HepG2 (cell line): ENCODE measurements around the gene JPT1. TPM values are rescaled to one million over a fixed set of nuclear protein-coding genes. Genes with fewer than 3 reads are reported as not detected.

Experiments used
- NCOA2 ChIP-seq: sonication (generic); formaldehyde crosslinking; IDR thresholded peaks from 2 replicates; pipeline ENCODE4 v1.8.0; 2022; ENCODE audit warnings: inconsistent platforms
- ZNF251 ChIP-seq: sonication (generic); formaldehyde crosslinking; IDR thresholded peaks from 2 replicates; pipeline ENCODE4 v1.9.0; 2021; ENCODE audit warnings: mild to moderate bottlenecking, missing genetic modification reagents
- polyA plus RNA-seq, 8 experiments: library from polyadenylated mRNA; depleted of rRNA in 3 of 8; stranded (reverse) in 7 of 8; unstranded in 1 of 8; fragments of >200 nt; fragmentation: Illumina TruSeq in 4 of 8; extraction: Trizol in 4 of 8; gene quantifications; 2 replicates each; pipeline versions ENCODE4 v1.2.1 to v1.2.3, GENCODE V29; 2011 to 2016; ENCODE audit warnings: low read depth in 4 of 8, missing spikeins in 1 of 8, mixed read lengths in 1 of 8; ENCODE audit not compliant: insufficient read depth in 1 of 8
- total RNA-seq, 5 experiments: library from RNA; depleted of rRNA; stranded (reverse); fragments of >200 nt; fragmentation: Illumina TruSeq; extraction: Trizol; gene quantifications; 2 replicates each; pipeline ENCODE4 v1.2.3, GENCODE V29; 2016; ENCODE audit warnings: low read depth in 1 of 5
- TF ChIP-seq, protein P1 (sequence below): sonication (generic); formaldehyde crosslinking; IDR thresholded peaks from 2 replicates; pipeline ENCODE4 v1.4.0; 2020; ENCODE audit warnings: missing genetic modification reagents, borderline replicate concordance
- TF ChIP-seq, protein P2 (sequence below): sonication (generic); formaldehyde crosslinking; IDR thresholded peaks from 2 replicates; pipeline ENCODE4 v1.5.0; 2020; ENCODE audit warnings: mild to moderate bottlenecking, missing genetic modification reagents, borderline replicate concordance
- TF ChIP-seq, protein P3 (sequence below): sonication (generic); formaldehyde crosslinking; IDR thresholded peaks from 2 replicates; pipeline ENCODE4 v1.4.0; 2020; ENCODE audit warnings: missing genetic modification reagents
- TF ChIP-seq, protein P4 (sequence below): conservative IDR thresholded peaks from 2 replicates; pipeline ENCODE4 v1.6.1; 2018; ENCODE audit warnings: missing genetic modification reagents
- TF ChIP-seq, protein P5 (sequence below): sonication (generic); formaldehyde crosslinking; IDR thresholded peaks from 2 replicates; pipeline ENCODE4 v1.4.0; 2020; ENCODE audit warnings: mild to moderate bottlenecking, missing genetic modification reagents
- TF ChIP-seq, protein P6 (sequence below): IDR thresholded peaks from 2 replicates; pipeline ENCODE4 v1.6.1; 2016; ENCODE audit warnings: missing compliant biosample characterization, missing genetic modification reagents, borderline replicate concordance

JPT1 gene
- total and polyA plus RNA-seq, 2 of the 13 experiments (the other 11 are each of a cell fraction or from before 2014, with no cell fraction given), result 43.3 to 256 TPM

DNA sequence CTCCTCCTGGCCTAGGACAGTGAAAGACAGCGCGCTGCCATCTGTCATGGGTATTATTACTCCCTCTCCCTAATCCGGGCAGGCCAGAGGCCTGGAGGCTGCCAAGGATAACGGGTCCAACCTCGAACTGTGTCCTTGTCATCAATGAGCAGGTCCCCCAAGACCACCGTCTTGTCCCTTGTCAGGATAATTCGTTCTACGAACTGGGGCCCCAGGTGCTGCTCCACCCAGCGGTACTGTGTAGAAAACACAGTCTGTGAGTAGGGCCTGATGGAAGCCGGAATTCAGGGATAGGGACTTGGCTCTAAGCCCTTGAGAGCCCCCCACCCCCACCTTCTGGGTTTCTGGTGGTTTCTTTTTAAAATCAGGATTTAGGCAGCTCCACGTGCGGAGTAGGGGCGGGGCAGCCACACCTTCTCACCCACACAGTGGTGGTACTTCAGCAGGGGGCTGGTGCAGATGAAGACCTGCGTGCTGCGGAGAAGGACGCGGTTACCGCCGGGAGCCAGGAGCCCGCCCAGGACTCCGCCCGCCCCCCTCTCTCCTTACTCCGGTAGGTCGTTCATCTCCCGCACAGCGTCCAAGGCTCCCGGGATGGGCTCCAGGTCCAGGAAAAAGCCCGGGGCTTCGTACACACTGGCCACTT is 23.6 kb downstream of the JPT1 start (continued):
- TF ChIP-seq, protein P1, sequence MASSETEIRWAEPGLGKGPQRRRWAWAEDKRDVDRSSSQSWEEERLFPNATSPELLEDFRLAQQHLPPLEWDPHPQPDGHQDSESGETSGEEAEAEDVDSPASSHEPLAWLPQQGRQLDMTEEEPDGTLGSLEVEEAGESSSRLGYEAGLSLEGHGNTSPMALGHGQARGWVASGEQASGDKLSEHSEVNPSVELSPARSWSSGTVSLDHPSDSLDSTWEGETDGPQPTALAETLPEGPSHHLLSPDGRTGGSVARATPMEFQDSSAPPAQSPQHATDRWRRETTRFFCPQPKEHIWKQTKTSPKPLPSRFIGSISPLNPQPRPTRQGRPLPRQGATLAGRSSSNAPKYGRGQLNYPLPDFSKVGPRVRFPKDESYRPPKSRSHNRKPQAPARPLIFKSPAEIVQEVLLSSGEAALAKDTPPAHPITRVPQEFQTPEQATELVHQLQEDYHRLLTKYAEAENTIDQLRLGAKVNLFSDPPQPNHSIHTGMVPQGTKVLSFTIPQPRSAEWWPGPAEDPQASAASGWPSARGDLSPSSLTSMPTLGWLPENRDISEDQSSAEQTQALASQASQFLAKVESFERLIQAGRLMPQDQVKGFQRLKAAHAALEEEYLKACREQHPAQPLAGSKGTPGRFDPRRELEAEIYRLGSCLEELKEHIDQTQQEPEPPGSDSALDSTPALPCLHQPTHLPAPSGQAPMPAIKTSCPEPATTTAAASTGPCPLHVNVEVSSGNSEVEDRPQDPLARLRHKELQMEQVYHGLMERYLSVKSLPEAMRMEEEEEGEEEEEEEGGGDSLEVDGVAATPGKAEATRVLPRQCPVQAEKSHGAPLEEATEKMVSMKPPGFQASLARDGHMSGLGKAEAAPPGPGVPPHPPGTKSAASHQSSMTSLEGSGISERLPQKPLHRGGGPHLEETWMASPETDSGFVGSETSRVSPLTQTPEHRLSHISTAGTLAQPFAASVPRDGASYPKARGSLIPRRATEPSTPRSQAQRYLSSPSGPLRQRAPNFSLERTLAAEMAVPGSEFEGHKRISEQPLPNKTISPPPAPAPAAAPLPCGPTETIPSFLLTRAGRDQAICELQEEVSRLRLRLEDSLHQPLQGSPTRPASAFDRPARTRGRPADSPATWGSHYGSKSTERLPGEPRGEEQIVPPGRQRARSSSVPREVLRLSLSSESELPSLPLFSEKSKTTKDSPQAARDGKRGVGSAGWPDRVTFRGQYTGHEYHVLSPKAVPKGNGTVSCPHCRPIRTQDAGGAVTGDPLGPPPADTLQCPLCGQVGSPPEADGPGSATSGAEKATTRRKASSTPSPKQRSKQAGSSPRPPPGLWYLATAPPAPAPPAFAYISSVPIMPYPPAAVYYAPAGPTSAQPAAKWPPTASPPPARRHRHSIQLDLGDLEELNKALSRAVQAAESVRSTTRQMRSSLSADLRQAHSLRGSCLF, result no peak
- TF ChIP-seq, protein P2, sequence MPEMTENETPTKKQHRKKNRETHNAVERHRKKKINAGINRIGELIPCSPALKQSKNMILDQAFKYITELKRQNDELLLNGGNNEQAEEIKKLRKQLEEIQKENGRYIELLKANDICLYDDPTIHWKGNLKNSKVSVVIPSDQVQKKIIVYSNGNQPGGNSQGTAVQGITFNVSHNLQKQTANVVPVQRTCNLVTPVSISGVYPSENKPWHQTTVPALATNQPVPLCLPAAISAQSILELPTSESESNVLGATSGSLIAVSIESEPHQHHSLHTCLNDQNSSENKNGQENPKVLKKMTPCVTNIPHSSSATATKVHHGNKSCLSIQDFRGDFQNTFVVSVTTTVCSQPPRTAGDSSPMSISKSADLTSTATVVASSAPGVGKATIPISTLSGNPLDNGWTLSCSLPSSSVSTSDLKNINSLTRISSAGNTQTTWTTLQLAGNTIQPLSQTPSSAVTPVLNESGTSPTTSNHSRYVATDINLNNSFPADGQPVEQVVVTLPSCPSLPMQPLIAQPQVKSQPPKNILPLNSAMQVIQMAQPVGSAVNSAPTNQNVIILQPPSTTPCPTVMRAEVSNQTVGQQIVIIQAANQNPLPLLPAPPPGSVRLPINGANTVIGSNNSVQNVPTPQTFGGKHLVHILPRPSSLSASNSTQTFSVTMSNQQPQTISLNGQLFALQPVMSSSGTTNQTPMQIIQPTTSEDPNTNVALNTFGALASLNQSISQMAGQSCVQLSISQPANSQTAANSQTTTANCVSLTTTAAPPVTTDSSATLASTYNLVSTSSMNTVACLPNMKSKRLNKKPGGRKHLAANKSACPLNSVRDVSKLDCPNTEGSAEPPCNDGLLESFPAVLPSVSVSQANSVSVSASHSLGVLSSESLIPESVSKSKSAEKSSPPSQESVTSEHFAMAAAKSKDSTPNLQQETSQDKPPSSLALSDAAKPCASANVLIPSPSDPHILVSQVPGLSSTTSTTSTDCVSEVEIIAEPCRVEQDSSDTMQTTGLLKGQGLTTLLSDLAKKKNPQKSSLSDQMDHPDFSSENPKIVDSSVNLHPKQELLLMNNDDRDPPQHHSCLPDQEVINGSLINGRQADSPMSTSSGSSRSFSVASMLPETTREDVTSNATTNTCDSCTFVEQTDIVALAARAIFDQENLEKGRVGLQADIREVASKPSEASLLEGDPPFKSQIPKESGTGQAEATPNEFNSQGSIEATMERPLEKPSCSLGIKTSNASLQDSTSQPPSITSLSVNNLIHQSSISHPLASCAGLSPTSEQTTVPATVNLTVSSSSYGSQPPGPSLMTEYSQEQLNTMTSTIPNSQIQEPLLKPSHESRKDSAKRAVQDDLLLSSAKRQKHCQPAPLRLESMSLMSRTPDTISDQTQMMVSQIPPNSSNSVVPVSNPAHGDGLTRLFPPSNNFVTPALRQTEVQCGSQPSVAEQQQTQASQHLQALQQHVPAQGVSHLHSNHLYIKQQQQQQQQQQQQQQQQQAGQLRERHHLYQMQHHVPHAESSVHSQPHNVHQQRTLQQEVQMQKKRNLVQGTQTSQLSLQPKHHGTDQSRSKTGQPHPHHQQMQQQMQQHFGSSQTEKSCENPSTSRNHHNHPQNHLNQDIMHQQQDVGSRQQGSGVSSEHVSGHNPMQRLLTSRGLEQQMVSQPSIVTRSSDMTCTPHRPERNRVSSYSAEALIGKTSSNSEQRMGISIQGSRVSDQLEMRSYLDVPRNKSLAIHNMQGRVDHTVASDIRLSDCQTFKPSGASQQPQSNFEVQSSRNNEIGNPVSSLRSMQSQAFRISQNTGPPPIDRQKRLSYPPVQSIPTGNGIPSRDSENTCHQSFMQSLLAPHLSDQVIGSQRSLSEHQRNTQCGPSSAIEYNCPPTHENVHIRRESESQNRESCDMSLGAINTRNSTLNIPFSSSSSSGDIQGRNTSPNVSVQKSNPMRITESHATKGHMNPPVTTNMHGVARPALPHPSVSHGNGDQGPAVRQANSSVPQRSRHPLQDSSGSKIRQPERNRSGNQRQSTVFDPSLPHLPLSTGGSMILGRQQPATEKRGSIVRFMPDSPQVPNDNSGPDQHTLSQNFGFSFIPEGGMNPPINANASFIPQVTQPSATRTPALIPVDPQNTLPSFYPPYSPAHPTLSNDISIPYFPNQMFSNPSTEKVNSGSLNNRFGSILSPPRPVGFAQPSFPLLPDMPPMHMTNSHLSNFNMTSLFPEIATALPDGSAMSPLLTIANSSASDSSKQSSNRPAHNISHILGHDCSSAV, result no peak
- TF ChIP-seq, protein P3, sequence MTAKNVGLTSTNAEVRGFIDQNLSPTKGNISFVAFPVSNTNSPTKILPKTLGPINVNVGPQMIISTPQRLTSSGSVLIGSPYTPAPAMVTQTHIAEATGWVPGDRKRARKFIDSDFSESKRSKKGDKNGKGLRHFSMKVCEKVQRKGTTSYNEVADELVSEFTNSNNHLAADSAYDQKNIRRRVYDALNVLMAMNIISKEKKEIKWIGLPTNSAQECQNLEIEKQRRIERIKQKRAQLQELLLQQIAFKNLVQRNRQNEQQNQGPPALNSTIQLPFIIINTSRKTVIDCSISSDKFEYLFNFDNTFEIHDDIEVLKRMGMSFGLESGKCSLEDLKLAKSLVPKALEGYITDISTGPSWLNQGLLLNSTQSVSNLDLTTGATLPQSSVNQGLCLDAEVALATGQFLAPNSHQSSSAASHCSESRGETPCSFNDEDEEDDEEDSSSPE (CRISPR knock-in tag), result peak; percentile 41; the same call in 1 of the 2 replicates
- TF ChIP-seq ZNF251 (CRISPR knock-in tag) (no peak), NCOA2 (CRISPR knock-in tag) (no peak)
- TF ChIP-seq, protein P4, sequence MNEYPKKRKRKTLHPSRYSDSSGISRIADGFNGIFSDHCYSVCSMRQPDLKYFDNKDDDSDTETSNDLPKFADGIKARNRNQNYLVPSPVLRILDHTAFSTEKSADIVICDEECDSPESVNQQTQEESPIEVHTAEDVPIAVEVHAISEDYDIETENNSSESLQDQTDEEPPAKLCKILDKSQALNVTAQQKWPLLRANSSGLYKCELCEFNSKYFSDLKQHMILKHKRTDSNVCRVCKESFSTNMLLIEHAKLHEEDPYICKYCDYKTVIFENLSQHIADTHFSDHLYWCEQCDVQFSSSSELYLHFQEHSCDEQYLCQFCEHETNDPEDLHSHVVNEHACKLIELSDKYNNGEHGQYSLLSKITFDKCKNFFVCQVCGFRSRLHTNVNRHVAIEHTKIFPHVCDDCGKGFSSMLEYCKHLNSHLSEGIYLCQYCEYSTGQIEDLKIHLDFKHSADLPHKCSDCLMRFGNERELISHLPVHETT (CRISPR knock-in tag), result no peak
- TF ChIP-seq, protein P5, sequence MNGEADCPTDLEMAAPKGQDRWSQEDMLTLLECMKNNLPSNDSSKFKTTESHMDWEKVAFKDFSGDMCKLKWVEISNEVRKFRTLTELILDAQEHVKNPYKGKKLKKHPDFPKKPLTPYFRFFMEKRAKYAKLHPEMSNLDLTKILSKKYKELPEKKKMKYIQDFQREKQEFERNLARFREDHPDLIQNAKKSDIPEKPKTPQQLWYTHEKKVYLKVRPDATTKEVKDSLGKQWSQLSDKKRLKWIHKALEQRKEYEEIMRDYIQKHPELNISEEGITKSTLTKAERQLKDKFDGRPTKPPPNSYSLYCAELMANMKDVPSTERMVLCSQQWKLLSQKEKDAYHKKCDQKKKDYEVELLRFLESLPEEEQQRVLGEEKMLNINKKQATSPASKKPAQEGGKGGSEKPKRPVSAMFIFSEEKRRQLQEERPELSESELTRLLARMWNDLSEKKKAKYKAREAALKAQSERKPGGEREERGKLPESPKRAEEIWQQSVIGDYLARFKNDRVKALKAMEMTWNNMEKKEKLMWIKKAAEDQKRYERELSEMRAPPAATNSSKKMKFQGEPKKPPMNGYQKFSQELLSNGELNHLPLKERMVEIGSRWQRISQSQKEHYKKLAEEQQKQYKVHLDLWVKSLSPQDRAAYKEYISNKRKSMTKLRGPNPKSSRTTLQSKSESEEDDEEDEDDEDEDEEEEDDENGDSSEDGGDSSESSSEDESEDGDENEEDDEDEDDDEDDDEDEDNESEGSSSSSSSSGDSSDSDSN, result no peak
- TF ChIP-seq, protein P6, sequence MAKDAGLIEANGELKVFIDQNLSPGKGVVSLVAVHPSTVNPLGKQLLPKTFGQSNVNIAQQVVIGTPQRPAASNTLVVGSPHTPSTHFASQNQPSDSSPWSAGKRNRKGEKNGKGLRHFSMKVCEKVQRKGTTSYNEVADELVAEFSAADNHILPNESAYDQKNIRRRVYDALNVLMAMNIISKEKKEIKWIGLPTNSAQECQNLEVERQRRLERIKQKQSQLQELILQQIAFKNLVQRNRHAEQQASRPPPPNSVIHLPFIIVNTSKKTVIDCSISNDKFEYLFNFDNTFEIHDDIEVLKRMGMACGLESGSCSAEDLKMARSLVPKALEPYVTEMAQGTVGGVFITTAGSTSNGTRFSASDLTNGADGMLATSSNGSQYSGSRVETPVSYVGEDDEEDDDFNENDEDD (CRISPR knock-in tag), result no peak
